Measurements from ENCODE around the gene UBE3C. TPM values are rescaled to one million over a fixed set of nuclear protein-coding genes. Genes with fewer than 3 reads are reported as not detected.

The UBE3C gene
- total and polyA plus RNA-seq, 4 donors: 12.7 to 91.8 (median 46.1) TPM

GRCh38 chr7:157297185-157297584 lies 158.5 kb downstream of the UBE3C start:
- Histone ChIP-seq H3K9ac (ENCODE audit: insufficient read depth in 1 of 2, low read length in 2 of 2) (no peak overlapping the region), H3K27me3 (ENCODE audit: control insufficient read depth in 3 of 3, insufficient read depth in 3 of 3, low read length in 2 of 3) (no peaks in the 10 kb centered on the region), H3K36me3 (ENCODE audit: control insufficient read depth in 4 of 4, insufficient read depth in 4 of 4, low read length in 4 of 4) (no peaks in the 10 kb centered on the region), H3K4me3 (no peak overlapping the region), H3K9me3 (ENCODE audit: control insufficient read depth in 4 of 4, insufficient read depth in 3 of 4, low read length in 3 of 4) (peaks cover 0 to 5% (median 0%) of the 10 kb centered on the region in 4 donors), H3K4me1 (ENCODE audit: control insufficient read depth in 5 of 5, insufficient read depth in 5 of 5, low read length in 5 of 5) (peaks cover 0 to 4% (median 0%) of the 10 kb centered on the region in 5 donors), H3K27ac (ENCODE audit: low read depth in 1 of 2, low read length in 1 of 2) (no peak overlapping the region)
- no peak for TF ChIP-seq CTCF (IDR thresholded peaks at IDR 0.05; ENCODE audit: control extremely low read depth, extremely low read depth)
- 55 to 70% methylated on average over 13 of the region's 13 CpGs for WGBS, 2 donors
- ATAC-seq (ENCODE audit: insufficient read depth, low FRiP score): no peak
- DNase-seq: no peak

- H3K4me1 ChIP-seq (ENCODE audit: control insufficient read depth in 5 of 5, insufficient read depth in 5 of 5, low read length in 5 of 5): peaks cover 0 to 4% (median 0%) of the 10 kb centered on the region in 5 donors
Measured at GRCh38 chr7:157299317-157299612, 160.5 kb downstream of the UBE3C start.

GRCh38 chr7:157299613-157300368 lies 161.1 kb downstream of the UBE3C start:
- H3K27ac ChIP-seq (ENCODE audit: low read depth in 1 of 2, low read length in 1 of 2): no peak overlapping the region
- H3K36me3 ChIP-seq (ENCODE audit: control insufficient read depth in 4 of 4, insufficient read depth in 4 of 4, low read length in 4 of 4): no peaks in the 10 kb centered on the region
- DNase-seq (peak in 1 of 3 donors; percentile 25), ATAC-seq (ENCODE audit: insufficient read depth, low FRiP score) (no peak)
- 57 to 69% methylated on average over 37 of the region's 37 CpGs for WGBS, 2 donors
- no peaks in the 10 kb centered on the region for H3K27me3 ChIP-seq (ENCODE audit: control insufficient read depth in 3 of 3, insufficient read depth in 3 of 3, low read length in 2 of 3)
- no peak overlapping the region for H3K4me3 ChIP-seq
- no peak overlapping the region for H3K9ac ChIP-seq (ENCODE audit: insufficient read depth in 1 of 2, low read length in 2 of 2)
- TF ChIP-seq CTCF (IDR thresholded peaks at IDR 0.05; ENCODE audit: control extremely low read depth, extremely low read depth): no peak
- peaks cover 0 to 4% (median 0%) of the 10 kb centered on the region in 5 donors for H3K4me1 ChIP-seq (ENCODE audit: control insufficient read depth in 5 of 5, insufficient read depth in 5 of 5, low read length in 5 of 5)
- peaks cover 0 to 5% (median 0%) of the 10 kb centered on the region in 4 donors for H3K9me3 ChIP-seq (ENCODE audit: control insufficient read depth in 4 of 4, insufficient read depth in 3 of 4, low read length in 3 of 4)

More at GRCh38 chr7:157299317-157299612, 160.5 kb downstream of the UBE3C start:
- no peak overlapping the region for H3K27ac ChIP-seq (ENCODE audit: low read depth in 1 of 2, low read length in 1 of 2)
- H3K4me3 ChIP-seq: no peak overlapping the region
- 94 to 96% methylated on average over 3 of the region's 3 CpGs for WGBS, 2 donors
- ATAC-seq (ENCODE audit: insufficient read depth, low FRiP score) (no peak), DNase-seq (no peak)
- H3K9me3 ChIP-seq (ENCODE audit: control insufficient read depth in 4 of 4, insufficient read depth in 3 of 4, low read length in 3 of 4): peaks cover 0 to 5% (median 0%) of the 10 kb centered on the region in 4 donors
- no peaks in the 10 kb centered on the region for H3K36me3 ChIP-seq (ENCODE audit: control insufficient read depth in 4 of 4, insufficient read depth in 4 of 4, low read length in 4 of 4)
- no peak overlapping the region for H3K9ac ChIP-seq (ENCODE audit: insufficient read depth in 1 of 2, low read length in 2 of 2)
- H3K27me3 ChIP-seq (ENCODE audit: control insufficient read depth in 3 of 3, insufficient read depth in 3 of 3, low read length in 2 of 3): no peaks in the 10 kb centered on the region
- no peak for TF ChIP-seq CTCF (IDR thresholded peaks at IDR 0.05; ENCODE audit: control extremely low read depth, extremely low read depth)

Measured in lung (tissue), 12 donors.